Adrenal gland (tissue), 12 donors: ENCODE results near the gene ZNF256. TPM values are rescaled to one million over a fixed set of nuclear protein-coding genes. Genes with fewer than 3 reads are reported as not detected.
"Not testable (repeated sequence)": the region's sequence is repeated elsewhere in the genome, so short reads cannot be mapped to it uniquely, and the experiment has no call there.

Experiments used
- DNase-seq, 7 donors: peaks; one replicate each; pipeline ENCODE4 v3.0.0-alpha.2; 2019 to 2020
- H3K27ac ChIP-seq, 5 donors: fragments of 200-600 bp; sonication (generic) in 4 of 5; 1 replicate in 3 of 5; 2 replicates in 2 of 5; pipeline versions ENCODE4 v1.5.1 to v1.8.0; 2016 to 2020; ENCODE audit warnings: mild to moderate bottlenecking in 1 of 5
- H3K27me3 ChIP-seq: fragments of 200-600 bp; 2 replicates; pipeline ENCODE4 v1.8.0; 2021
- H3K36me3 ChIP-seq, 2 donors: fragments of 200-600 bp; replicated peaks in 1 of 2; 1 replicate in 1 of 2; 2 replicates in 1 of 2; pipeline versions ENCODE4 v1.5.1 to v1.8.0; 2018 to 2022
- H3K4me1 ChIP-seq, 2 donors: fragments of 200-600 bp; replicated peaks in 1 of 2; 1 replicate in 1 of 2; 2 replicates in 1 of 2; pipeline versions ENCODE4 v1.5.1 to v1.8.0; 2018 to 2021
- H3K4me3 ChIP-seq, 4 donors: fragments of 200-600 bp; sonication (generic) in 3 of 4; one replicate each; pipeline ENCODE4 v1.5.1; 2016 to 2018
- H3K9me3 ChIP-seq, 3 donors: fragments of 200-600 bp; sonication (generic) in 1 of 3; replicated peaks in 1 of 3; 1 replicate in 2 of 3; 2 replicates in 1 of 3; pipeline versions ENCODE4 v1.5.1 to v1.8.0; 2016 to 2021
- CTCF ChIP-seq, 6 experiments: fragments of 450-650 bp in 4 of 6; fragments of 200-600 bp in 2 of 6; sonication (generic) in 1 of 6; IDR thresholded peaks; 1 replicate in 5 of 6; 2 replicates in 1 of 6; pipeline versions ENCODE4 v1.5.1 to v1.8.0; 2016 to 2021; ENCODE audit warnings: antibody characterized with exemption in 6 of 6, mild to moderate bottlenecking in 2 of 6, moderate library complexity in 1 of 6
- POLR2A ChIP-seq, 2 donors: fragments of 450-650 bp; IDR thresholded peaks; one replicate each; pipeline ENCODE4 v1.6.1; 2017; ENCODE audit warnings: antibody characterized with exemption in 2 of 2, mild to moderate bottlenecking in 2 of 2, moderate library complexity in 1 of 2
- WGBS, 4 donors: extraction: QIAGEN DNeasy Blood & Tissue Kit in 2 of 4; methylation state at CpG; one replicate each; pipeline versions ENCODE4 v1.1.5 to v1.1.7; 2013 to 2017; 5-methylcytosine and 5-hydroxymethylcytosine counted together
- intact Hi-C, 2 donors: fragments of 100-400 bp; cut with DNase I; formaldehyde crosslinking; loops; one replicate each; pipeline versions ENCODE4 v1.14.1 to v1.15.0; 2022 to 2023
- polyA plus RNA-seq, 3 donors: library from polyadenylated mRNA; stranded (reverse); fragments of 200-250 nt in 2 of 3; fragments of 350-450 nt in 1 of 3; fragmentation: Illumina TruSeq in 1 of 3; extraction: RNeasy Lipid Tissue Mini Kit (QIAGEN cat#74804) in 1 of 3; gene quantifications; one replicate each; pipeline ENCODE4 v1.2.3, GENCODE V29; 2013 to 2014
- total RNA-seq, 9 donors: library from RNA; depleted of rRNA in 4 of 9; stranded (reverse); fragments of >200 nt in 4 of 9; fragments of 120-200 nt in 1 of 9; fragmentation: NEBNext Ultra II Directional in 1 of 9; extraction: Animal tissue kit (Norgen Biotek cat#: 25700) in 1 of 9; gene quantifications; one replicate each; pipeline versions ENCODE4 v1.1.0 to v1.2.4, GENCODE V29; 2013 to 2023
- donor health status: healthy with polysubstance abuse.
- donor health status: Bipolar disorder and iron deficiency.
- donor health status: DM: yes; HTN: yes; CAD: no.
- donor health status: DM: no; HTN: no; CAD: no.
- donor health status: DM: no; HTN: no; CAD: no.
- donor health status: DM: yes; HTN: yes; CAD: no.

Gene ZNF256
- total and polyA plus RNA-seq, 12 donors: 2.4 to 6.6 (median 5.3) TPM

- H3K9me3 ChIP-seq, H3K4me1 ChIP-seq, H3K36me3 ChIP-seq, intact Hi-C loops, H3K27me3 ChIP-seq: not testable (repeated sequence)
- peak; percentile 14 to 51 for TF ChIP-seq POLR2A (IDR thresholded peaks at IDR 0.05)
- peak in 4 of 6 experiments; percentile 5 to 36 (median 26) for TF ChIP-seq CTCF (IDR thresholded peaks at IDR 0.05)
- Histone ChIP-seq H3K4me3 (peak within 1 kb of the TSS; percentile 6 to 95 (median 75)), H3K27ac (peak within 1 kb of the TSS in 4 of 5 donors; percentile 51 to 87 (median 70))
- DNase-seq: peak; percentile 83 to 95 (median 89)
- 0 to 1% (median 1%) methylated on average over 14 to 51 of the region's 51 CpGs for WGBS, 4 donors
Measured at GRCh38 chr19:57916168-57916995, 31.1 kb downstream of the ZNF256 start, which contains the start of gene ZNF417. Gene ZNF417 (minus strand): TSS chr19:57916592. CDS start chr19:57916411, 181 bp downstream.

GRCh38 chr19:57914531-57914930 lies 33.0 kb downstream of the ZNF256 start:
- no peak overlapping the region for H3K27ac ChIP-seq
- H3K9me3 ChIP-seq: no peaks in the 10 kb centered on the region
- WGBS, 4 donors: 88 to 96% (median 91%) methylated on average over 3 of the region's 3 CpGs
- intact Hi-C loops: no loop called here
- H3K36me3 ChIP-seq: peaks cover 0 to 15% of the 10 kb centered on the region in 2 donors
- TF ChIP-seq POLR2A (IDR thresholded peaks at IDR 0.05): no peak
- no peak for TF ChIP-seq CTCF (IDR thresholded peaks at IDR 0.05)
- no peaks in the 10 kb centered on the region for H3K27me3 ChIP-seq
- peaks cover 7 to 9% of the 10 kb centered on the region in 2 donors for H3K4me1 ChIP-seq
- DNase-seq: no peak
- no peak overlapping the region for H3K4me3 ChIP-seq

GRCh38 chr19:57907394-57907793 lies 40.1 kb downstream of the ZNF256 start:
- peaks cover 0 to 22% of the 10 kb centered on the region in 2 donors for H3K36me3 ChIP-seq
- 88 to 98% (median 93%) methylated on average over 3 of the region's 3 CpGs for WGBS, 4 donors
- no peak for TF ChIP-seq POLR2A (IDR thresholded peaks at IDR 0.05)
- TF ChIP-seq CTCF (IDR thresholded peaks at IDR 0.05): no peak
- no peak for DNase-seq
- no peaks in the 10 kb centered on the region for H3K4me1 ChIP-seq
- H3K27ac ChIP-seq: no peak overlapping the region
- intact Hi-C loops: no loop called here
- no peak overlapping the region for H3K4me3 ChIP-seq
- no peaks in the 10 kb centered on the region for H3K9me3 ChIP-seq
- H3K27me3 ChIP-seq: no peaks in the 10 kb centered on the region

- H3K36me3 ChIP-seq: peaks cover 0 to 11% of the 10 kb centered on the region in 2 donors
- no peak overlapping the region for H3K27ac ChIP-seq
- no peak for TF ChIP-seq POLR2A (IDR thresholded peaks at IDR 0.05)
- DNase-seq: no peak
- intact Hi-C loops: no loop called here
- H3K9me3 ChIP-seq: no peaks in the 10 kb centered on the region
- H3K27me3 ChIP-seq: no peaks in the 10 kb centered on the region
- no peak overlapping the region for H3K4me3 ChIP-seq
- WGBS, 4 donors: 92 to 97% (median 95%) methylated on average over 6 of the region's 6 CpGs
- no peaks in the 10 kb centered on the region for H3K4me1 ChIP-seq
Measured at GRCh38 chr19:57905258-57905657, 42.2 kb downstream of the ZNF256 start.
